ENCODE data around the gene CD226.
A peak's percentile ranks its signal among the peaks of the same experiment; 100 is the strongest.
"Not testable (repeated sequence)": the region's sequence is repeated elsewhere in the genome, so short reads cannot be mapped to it uniquely, and the experiment has no call there.

Gene CD226

GRCh38 chr18:69906765-69907164, 40.9 kb downstream of the CD226 start:
- DNase-seq = no peak

- no peak for DNase-seq
These were observed 46.7 kb downstream of the CD226 start for GRCh38 chr18:69900941-69901340.

- DNase-seq = not testable (repeated sequence)
These were observed 48.3 kb downstream of the CD226 start for GRCh38 chr18:69899154-69899923.

- DNase-seq = no peak
These were observed 49.3 kb downstream of the CD226 start for GRCh38 chr18:69898241-69898861.

GRCh38 chr18:69897397-69898108, 50.1 kb downstream of the CD226 start:
- DNase-seq = no peak

GRCh38 chr18:69895066-69896047, 52.3 kb downstream of the CD226 start:
- no peak for DNase-seq

- DNase-seq = no peak
These were observed 53.2 kb downstream of the CD226 start for GRCh38 chr18:69894467-69894866.

GRCh38 chr18:69890558-69890957, 57.1 kb downstream of the CD226 start:
- no peak for DNase-seq

GRCh38 chr18:69889009-69889408, 58.7 kb downstream of the CD226 start:
- DNase-seq = no peak

GRCh38 chr18:69887256-69887655, 60.4 kb downstream of the CD226 start:
- no peak for DNase-seq

GRCh38 chr18:69885841-69886531, 61.7 kb downstream of the CD226 start:
- no peak for DNase-seq

- no peak for DNase-seq
These were observed 62.3 kb downstream of the CD226 start for GRCh38 chr18:69885355-69885754.

GRCh38 chr18:69883781-69884180, 63.9 kb downstream of the CD226 start:
- no peak for DNase-seq

- DNase-seq = peak; percentile 56
These were observed 64.6 kb downstream of the CD226 start for GRCh38 chr18:69882965-69883668.

GRCh38 chr18:69880083-69880482, 67.6 kb downstream of the CD226 start:
- DNase-seq = no peak

- peak; percentile 45 for DNase-seq
These were observed 68.6 kb downstream of the CD226 start for GRCh38 chr18:69879051-69879450.

- no peak for DNase-seq
These were observed 69.3 kb downstream of the CD226 start for GRCh38 chr18:69878213-69878933.

GRCh38 chr18:69876490-69876889, 71.2 kb downstream of the CD226 start:
- DNase-seq = no peak

GRCh38 chr18:69874058-69874457, 73.6 kb downstream of the CD226 start:
- peak; percentile 26 for DNase-seq

- no peak for DNase-seq
These were observed 75.0 kb downstream of the CD226 start for GRCh38 chr18:69872661-69873060.

Measured in fibroblast of skin of back (primary cell).